WTC11 (cell line): ENCODE results near the gene TLE7. TPM values are rescaled to one million over a fixed set of nuclear protein-coding genes. Genes with fewer than 3 reads are reported as not detected.

ENCODE experiments used
- CBFB ChIP-seq: sonication (generic); formaldehyde crosslinking; IDR thresholded peaks from 2 replicates; pipeline ENCODE4 v1.8.1; 2022; ENCODE audit warnings: mild to moderate bottlenecking, low read depth, missing genetic modification reagents
- CREB1 ChIP-seq: sonication (generic); formaldehyde crosslinking; IDR thresholded peaks from 2 replicates; pipeline ENCODE4 v1.8.0; 2023; ENCODE audit warnings: mild to moderate bottlenecking, missing genetic modification reagents
- GABPB1 ChIP-seq: sonication (generic); formaldehyde crosslinking; IDR thresholded peaks from 2 replicates; pipeline ENCODE4 v1.8.1; 2023; ENCODE audit warnings: mild to moderate bottlenecking, missing genetic modification reagents
- JUN ChIP-seq: sonication (generic); formaldehyde crosslinking; IDR thresholded peaks from 2 replicates; pipeline ENCODE4 v1.8.0; 2023; ENCODE audit warnings: mild to moderate bottlenecking, missing genetic modification reagents
- KAT7 ChIP-seq: sonication (generic); formaldehyde crosslinking; IDR thresholded peaks from 2 replicates; pipeline ENCODE4 v1.8.1; 2023; ENCODE audit warnings: missing genetic modification reagents, mild to moderate bottlenecking, borderline replicate concordance
- RELA ChIP-seq: sonication (generic); formaldehyde crosslinking; IDR thresholded peaks from 2 replicates; pipeline ENCODE4 v1.8.1; 2022; ENCODE audit warnings: missing genetic modification reagents, mild to moderate bottlenecking, borderline replicate concordance
- SP1 ChIP-seq: sonication (generic); formaldehyde crosslinking; conservative IDR thresholded peaks from 2 replicates; pipeline ENCODE4 v1.8.1; 2022; ENCODE audit warnings: missing genetic modification reagents
- TP53 ChIP-seq: sonication (generic); formaldehyde crosslinking; IDR thresholded peaks from 2 replicates; pipeline ENCODE4 v1.8.1; 2023; ENCODE audit warnings: mild to moderate bottlenecking, missing genetic modification reagents
- ZNF396 ChIP-seq: fragments of 250-450 bp; sonication (Bioruptor Pico); IDR thresholded peaks from 2 replicates; pipeline ENCODE4 v1.8.0; 2021; ENCODE audit warnings: mild to moderate bottlenecking, moderate library complexity, borderline replicate concordance
- ZNF416 ChIP-seq: fragments of 250-450 bp; sonication (Bioruptor Pico); IDR thresholded peaks from 2 replicates; pipeline ENCODE4 v1.9.0; 2021; ENCODE audit warnings: mild to moderate bottlenecking, inconsistent platforms
- total RNA-seq: library from RNA; stranded (reverse); gene quantifications from 3 replicates; pipeline ENCODE4 v1.2.3, GENCODE V29; 2021
- TF ChIP-seq, protein P1 (sequence below): fragments of 250-450 bp; sonication (Bioruptor Pico); IDR thresholded peaks from 2 replicates; pipeline ENCODE4 v1.9.0; 2021; ENCODE audit warnings: mild to moderate bottlenecking, borderline replicate concordance
- TF ChIP-seq, protein P2 (sequence below): sonication (generic); formaldehyde crosslinking; IDR thresholded peaks from 2 replicates; pipeline ENCODE4 v1.8.0; 2023; ENCODE audit warnings: missing genetic modification reagents
- TF ChIP-seq, protein P3 (sequence below): sonication (generic); formaldehyde crosslinking; conservative IDR thresholded peaks from 2 replicates; pipeline ENCODE4 v1.8.1; 2022; ENCODE audit warnings: mild to moderate bottlenecking, missing genetic modification reagents
- TF ChIP-seq, protein P4 (sequence below): sonication (generic); formaldehyde crosslinking; IDR thresholded peaks from 2 replicates; pipeline ENCODE4 v1.8.1; 2023; ENCODE audit warnings: mild to moderate bottlenecking, missing genetic modification reagents, borderline replicate concordance
- TF ChIP-seq, protein P5 (sequence below): sonication (generic); formaldehyde crosslinking; IDR thresholded peaks from 2 replicates; pipeline ENCODE4 v1.8.1; 2023; ENCODE audit warnings: mild to moderate bottlenecking, missing genetic modification reagents, moderate library complexity
- TF ChIP-seq, protein P6 (sequence below): sonication (generic); formaldehyde crosslinking; IDR thresholded peaks from 2 replicates; pipeline ENCODE4 v1.8.0; 2022; ENCODE audit warnings: mild to moderate bottlenecking, missing genetic modification reagents
- TF ChIP-seq, protein P7 (sequence below): sonication (generic); formaldehyde crosslinking; IDR thresholded peaks from 2 replicates; pipeline ENCODE4 v1.8.1; 2022; ENCODE audit warnings: mild to moderate bottlenecking, missing genetic modification reagents, moderate library complexity, borderline replicate concordance
- TF ChIP-seq, protein P8 (sequence below): sonication (generic); formaldehyde crosslinking; IDR thresholded peaks from 2 replicates; pipeline ENCODE4 v1.8.0; 2022; ENCODE audit warnings: mild to moderate bottlenecking, missing genetic modification reagents

TLE7 gene
- total RNA-seq, 1 experiment from 2014 or later = 0.55 TPM

DNA sequence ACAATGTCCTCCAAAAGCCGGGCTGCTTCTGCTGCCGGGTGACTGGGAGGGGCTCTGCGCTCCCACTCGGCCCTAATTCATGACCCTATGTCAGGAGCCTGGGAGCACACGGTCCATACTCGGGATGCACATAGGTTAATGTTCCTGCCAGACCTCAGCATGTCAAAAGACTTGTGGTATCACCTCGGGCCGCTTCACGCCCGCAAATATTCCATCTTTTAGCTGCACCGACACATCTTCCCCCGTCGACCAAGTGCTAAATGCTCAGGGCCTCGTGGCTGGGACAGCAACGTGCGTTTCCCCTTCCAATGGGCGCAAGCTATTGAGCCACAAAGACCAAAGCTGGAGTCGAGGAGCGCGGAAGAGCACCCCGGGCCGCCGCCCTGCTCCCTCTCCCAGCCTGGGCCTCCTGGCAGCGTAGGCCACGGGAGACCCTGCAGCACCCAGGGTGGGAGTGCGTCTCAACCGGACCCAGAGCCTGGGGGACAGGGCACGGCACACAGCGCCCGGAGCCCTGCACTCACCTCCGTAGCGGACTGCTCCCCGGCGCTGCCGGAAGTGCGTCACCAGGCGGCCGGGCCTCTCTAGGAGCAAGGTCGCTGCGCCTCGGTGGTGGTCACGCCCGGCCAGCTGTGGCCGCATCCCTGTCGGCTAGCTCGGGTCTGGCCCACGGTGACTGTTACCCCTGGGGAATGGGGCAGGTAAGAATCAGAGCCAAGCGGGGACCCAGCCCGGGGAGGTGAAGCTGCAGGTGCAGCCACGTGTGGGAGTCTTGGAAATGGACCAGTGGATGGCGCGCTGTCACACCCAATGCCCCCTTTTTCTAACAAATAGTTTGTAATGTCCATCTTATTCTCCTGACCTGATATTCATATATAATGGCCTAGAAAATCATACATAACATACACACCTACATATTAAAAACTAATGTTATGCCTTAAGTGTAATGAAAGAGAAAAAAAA lies 20.1 kb upstream of the TLE7 start, which contains the start of gene ZNF23 (continued):
- TF ChIP-seq, protein P1, sequence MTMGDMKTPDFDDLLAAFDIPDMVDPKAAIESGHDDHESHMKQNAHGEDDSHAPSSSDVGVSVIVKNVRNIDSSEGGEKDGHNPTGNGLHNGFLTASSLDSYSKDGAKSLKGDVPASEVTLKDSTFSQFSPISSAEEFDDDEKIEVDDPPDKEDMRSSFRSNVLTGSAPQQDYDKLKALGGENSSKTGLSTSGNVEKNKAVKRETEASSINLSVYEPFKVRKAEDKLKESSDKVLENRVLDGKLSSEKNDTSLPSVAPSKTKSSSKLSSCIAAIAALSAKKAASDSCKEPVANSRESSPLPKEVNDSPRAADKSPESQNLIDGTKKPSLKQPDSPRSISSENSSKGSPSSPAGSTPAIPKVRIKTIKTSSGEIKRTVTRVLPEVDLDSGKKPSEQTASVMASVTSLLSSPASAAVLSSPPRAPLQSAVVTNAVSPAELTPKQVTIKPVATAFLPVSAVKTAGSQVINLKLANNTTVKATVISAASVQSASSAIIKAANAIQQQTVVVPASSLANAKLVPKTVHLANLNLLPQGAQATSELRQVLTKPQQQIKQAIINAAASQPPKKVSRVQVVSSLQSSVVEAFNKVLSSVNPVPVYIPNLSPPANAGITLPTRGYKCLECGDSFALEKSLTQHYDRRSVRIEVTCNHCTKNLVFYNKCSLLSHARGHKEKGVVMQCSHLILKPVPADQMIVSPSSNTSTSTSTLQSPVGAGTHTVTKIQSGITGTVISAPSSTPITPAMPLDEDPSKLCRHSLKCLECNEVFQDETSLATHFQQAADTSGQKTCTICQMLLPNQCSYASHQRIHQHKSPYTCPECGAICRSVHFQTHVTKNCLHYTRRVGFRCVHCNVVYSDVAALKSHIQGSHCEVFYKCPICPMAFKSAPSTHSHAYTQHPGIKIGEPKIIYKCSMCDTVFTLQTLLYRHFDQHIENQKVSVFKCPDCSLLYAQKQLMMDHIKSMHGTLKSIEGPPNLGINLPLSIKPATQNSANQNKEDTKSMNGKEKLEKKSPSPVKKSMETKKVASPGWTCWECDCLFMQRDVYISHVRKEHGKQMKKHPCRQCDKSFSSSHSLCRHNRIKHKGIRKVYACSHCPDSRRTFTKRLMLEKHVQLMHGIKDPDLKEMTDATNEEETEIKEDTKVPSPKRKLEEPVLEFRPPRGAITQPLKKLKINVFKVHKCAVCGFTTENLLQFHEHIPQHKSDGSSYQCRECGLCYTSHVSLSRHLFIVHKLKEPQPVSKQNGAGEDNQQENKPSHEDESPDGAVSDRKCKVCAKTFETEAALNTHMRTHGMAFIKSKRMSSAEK (CRISPR knock-in tag) = no peak
- TF ChIP-seq, protein P2, sequence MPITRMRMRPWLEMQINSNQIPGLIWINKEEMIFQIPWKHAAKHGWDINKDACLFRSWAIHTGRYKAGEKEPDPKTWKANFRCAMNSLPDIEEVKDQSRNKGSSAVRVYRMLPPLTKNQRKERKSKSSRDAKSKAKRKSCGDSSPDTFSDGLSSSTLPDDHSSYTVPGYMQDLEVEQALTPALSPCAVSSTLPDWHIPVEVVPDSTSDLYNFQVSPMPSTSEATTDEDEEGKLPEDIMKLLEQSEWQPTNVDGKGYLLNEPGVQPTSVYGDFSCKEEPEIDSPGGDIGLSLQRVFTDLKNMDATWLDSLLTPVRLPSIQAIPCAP (CRISPR knock-in tag) = no peak
- TF ChIP-seq CBFB (CRISPR knock-in tag) (peak; percentile 89; the same call in 1 of the 2 replicates), CREB1 (peak; percentile 54; the same call in 1 of the 2 replicates), ZNF416 (CRISPR knock-in tag) (no peak), JUN (CRISPR knock-in tag) (peak; percentile 70; the same call in 1 of the 2 replicates), KAT7 (CRISPR knock-in tag) (peak; percentile 98), SP1 (CRISPR knock-in tag) (peak; percentile 93), TP53 (peak; percentile 87), RELA (CRISPR knock-in tag) (peak; percentile 89), GABPB1 (CRISPR knock-in tag) (peak; percentile 98), ZNF396 (CRISPR knock-in tag) (no peak)
- TF ChIP-seq, protein P3, sequence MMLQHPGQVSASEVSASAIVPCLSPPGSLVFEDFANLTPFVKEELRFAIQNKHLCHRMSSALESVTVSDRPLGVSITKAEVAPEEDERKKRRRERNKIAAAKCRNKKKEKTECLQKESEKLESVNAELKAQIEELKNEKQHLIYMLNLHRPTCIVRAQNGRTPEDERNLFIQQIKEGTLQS (CRISPR knock-in tag) = no peak
- TF ChIP-seq, protein P4, sequence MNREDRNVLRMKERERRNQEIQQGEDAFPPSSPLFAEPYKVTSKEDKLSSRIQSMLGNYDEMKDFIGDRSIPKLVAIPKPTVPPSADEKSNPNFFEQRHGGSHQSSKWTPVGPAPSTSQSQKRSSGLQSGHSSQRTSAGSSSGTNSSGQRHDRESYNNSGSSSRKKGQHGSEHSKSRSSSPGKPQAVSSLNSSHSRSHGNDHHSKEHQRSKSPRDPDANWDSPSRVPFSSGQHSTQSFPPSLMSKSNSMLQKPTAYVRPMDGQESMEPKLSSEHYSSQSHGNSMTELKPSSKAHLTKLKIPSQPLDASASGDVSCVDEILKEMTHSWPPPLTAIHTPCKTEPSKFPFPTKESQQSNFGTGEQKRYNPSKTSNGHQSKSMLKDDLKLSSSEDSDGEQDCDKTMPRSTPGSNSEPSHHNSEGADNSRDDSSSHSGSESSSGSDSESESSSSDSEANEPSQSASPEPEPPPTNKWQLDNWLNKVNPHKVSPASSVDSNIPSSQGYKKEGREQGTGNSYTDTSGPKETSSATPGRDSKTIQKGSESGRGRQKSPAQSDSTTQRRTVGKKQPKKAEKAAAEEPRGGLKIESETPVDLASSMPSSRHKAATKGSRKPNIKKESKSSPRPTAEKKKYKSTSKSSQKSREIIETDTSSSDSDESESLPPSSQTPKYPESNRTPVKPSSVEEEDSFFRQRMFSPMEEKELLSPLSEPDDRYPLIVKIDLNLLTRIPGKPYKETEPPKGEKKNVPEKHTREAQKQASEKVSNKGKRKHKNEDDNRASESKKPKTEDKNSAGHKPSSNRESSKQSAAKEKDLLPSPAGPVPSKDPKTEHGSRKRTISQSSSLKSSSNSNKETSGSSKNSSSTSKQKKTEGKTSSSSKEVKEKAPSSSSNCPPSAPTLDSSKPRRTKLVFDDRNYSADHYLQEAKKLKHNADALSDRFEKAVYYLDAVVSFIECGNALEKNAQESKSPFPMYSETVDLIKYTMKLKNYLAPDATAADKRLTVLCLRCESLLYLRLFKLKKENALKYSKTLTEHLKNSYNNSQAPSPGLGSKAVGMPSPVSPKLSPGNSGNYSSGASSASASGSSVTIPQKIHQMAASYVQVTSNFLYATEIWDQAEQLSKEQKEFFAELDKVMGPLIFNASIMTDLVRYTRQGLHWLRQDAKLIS (CRISPR knock-in tag) = 0 out of 2 replicates have a peak, but pooled peaks have one; percentile 59
- TF ChIP-seq, protein P5, sequence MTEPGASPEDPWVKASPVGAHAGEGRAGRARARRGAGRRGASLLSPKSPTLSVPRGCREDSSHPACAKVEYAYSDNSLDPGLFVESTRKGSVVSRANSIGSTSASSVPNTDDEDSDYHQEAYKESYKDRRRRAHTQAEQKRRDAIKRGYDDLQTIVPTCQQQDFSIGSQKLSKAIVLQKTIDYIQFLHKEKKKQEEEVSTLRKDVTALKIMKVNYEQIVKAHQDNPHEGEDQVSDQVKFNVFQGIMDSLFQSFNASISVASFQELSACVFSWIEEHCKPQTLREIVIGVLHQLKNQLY = peak; percentile 81; the same call in 1 of the 2 replicates
- TF ChIP-seq, protein P6, sequence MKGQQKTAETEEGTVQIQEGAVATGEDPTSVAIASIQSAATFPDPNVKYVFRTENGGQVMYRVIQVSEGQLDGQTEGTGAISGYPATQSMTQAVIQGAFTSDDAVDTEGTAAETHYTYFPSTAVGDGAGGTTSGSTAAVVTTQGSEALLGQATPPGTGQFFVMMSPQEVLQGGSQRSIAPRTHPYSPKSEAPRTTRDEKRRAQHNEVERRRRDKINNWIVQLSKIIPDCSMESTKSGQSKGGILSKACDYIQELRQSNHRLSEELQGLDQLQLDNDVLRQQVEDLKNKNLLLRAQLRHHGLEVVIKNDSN (CRISPR knock-in tag) = peak; percentile 55
- TF ChIP-seq, protein P7, sequence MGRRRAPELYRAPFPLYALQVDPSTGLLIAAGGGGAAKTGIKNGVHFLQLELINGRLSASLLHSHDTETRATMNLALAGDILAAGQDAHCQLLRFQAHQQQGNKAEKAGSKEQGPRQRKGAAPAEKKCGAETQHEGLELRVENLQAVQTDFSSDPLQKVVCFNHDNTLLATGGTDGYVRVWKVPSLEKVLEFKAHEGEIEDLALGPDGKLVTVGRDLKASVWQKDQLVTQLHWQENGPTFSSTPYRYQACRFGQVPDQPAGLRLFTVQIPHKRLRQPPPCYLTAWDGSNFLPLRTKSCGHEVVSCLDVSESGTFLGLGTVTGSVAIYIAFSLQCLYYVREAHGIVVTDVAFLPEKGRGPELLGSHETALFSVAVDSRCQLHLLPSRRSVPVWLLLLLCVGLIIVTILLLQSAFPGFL = no peak
- TF ChIP-seq, protein P8, sequence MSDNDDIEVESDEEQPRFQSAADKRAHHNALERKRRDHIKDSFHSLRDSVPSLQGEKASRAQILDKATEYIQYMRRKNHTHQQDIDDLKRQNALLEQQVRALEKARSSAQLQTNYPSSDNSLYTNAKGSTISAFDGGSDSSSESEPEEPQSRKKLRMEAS = peak; percentile 92
